SH-SY5Y (cell line): ENCODE measurements around the gene CBFA2T3.

Experiments used
- GATA2 ChIP-seq: IDR thresholded peaks from 2 replicates; pipeline ENCODE4 v1.6.1; 2011; ENCODE audit warnings: mild to moderate bottlenecking, low read depth, low read length
- GATA3 ChIP-seq: IDR thresholded peaks from 2 replicates; pipeline ENCODE4 v1.6.1; 2011; ENCODE audit warnings: low read depth, mild to moderate bottlenecking, low read length, moderate library complexity

The CBFA2T3 gene

GRCh38 chr16:88993166-88993761, 16.3 kb upstream of the CBFA2T3 start:
- no peak for TF ChIP-seq GATA2
- TF ChIP-seq GATA3: no peak

- TF ChIP-seq GATA3 (no peak), GATA2 (no peak)
Measured at GRCh38 chr16:88992351-88993165, 15.6 kb upstream of the CBFA2T3 start.

- TF ChIP-seq GATA2 (no peak), GATA3 (no peak)
Measured at GRCh38 chr16:88991813-88992350, 14.9 kb upstream of the CBFA2T3 start.

GRCh38 chr16:88989852-88990547, 13.0 kb upstream of the CBFA2T3 start:
- TF ChIP-seq GATA2 (no peak), GATA3 (no peak)

- TF ChIP-seq GATA2: no peak
- TF ChIP-seq GATA3: no peak
Measured at GRCh38 chr16:88988980-88989811, 12.2 kb upstream of the CBFA2T3 start.

- TF ChIP-seq GATA2 (no peak), GATA3 (no peak)
Measured at GRCh38 chr16:88985521-88985920, 8.5 kb upstream of the CBFA2T3 start.

- TF ChIP-seq GATA2: no peak
Measured at GRCh38 chr16:88983771-88984687, 7.0 kb upstream of the CBFA2T3 start.

GRCh38 chr16:88983165-88983564, 6.2 kb upstream of the CBFA2T3 start:
- TF ChIP-seq GATA2 (no peak), GATA3 (no peak)

- no peak for TF ChIP-seq GATA3
Measured at GRCh38 chr16:88982286-88983084, 5.5 kb upstream of the CBFA2T3 start.

GRCh38 chr16:88979353-88980015, 2.5 kb upstream of the CBFA2T3 start:
- TF ChIP-seq GATA3 (no peak), GATA2 (no peak)

- TF ChIP-seq GATA3 (no peak), GATA2 (no peak)
Measured at GRCh38 chr16:88978608-88979346, 1.8 kb upstream of the CBFA2T3 start.
